IMR-90 (cell line): Measurements from ENCODE around the gene DDX6. TPM values are rescaled to one million over a fixed set of nuclear protein-coding genes. Genes with fewer than 3 reads are reported as not detected.

Source experiments
- ATAC-seq: fragments of 200-7000 bp; cut with Tn5 transposase; 2 replicates; pipeline ENCODE4 v1.9.1; 2020; ENCODE audit warnings: low read depth, mild to moderate bottlenecking, moderate library complexity
- BruUV-seq: library from RNA; stranded (reverse); fragments of 400-500 nt; replicated peaks from 2 replicates; lab custom pipeline; 2021; lab: Mats Ljungman, UMichigan
- CTCF ChIA-PET: fragments of 300-600 bp; formaldehyde crosslinking; extraction: SDS; loops from one replicate; lab custom pipeline; 2021; ENCODE audit warnings: antibody characterized with exemption; lab: Yijun Ruan, JAX
- POLR2A ChIA-PET: fragments of 300-600 bp; sonication (Branson Sonifier 250); formaldehyde crosslinking; loops from one replicate; lab custom pipeline; 2022; ENCODE audit warnings: antibody characterized with exemption; ENCODE audit not compliant: unreplicated experiment; lab: Charles Lee
- DNase-seq: peaks from one replicate; pipeline ENCODE4 v3.0.0; 2013
- H2AFZ ChIP-seq: replicated peaks from 2 replicates; pipeline ENCODE3; 2013; ENCODE audit warnings: low read length, mild to moderate bottlenecking; ENCODE audit not compliant: poor library complexity
- H2AK5ac ChIP-seq: 2 replicates; pipeline ENCODE4 v1.6.1; 2013; ENCODE audit warnings: low read depth, low read length, inconsistent platforms
- H2AK9ac ChIP-seq: replicated peaks from 2 replicates; pipeline ENCODE3; 2013; ENCODE audit warnings: mild to moderate bottlenecking, low read depth, low read length, moderate library complexity; ENCODE audit not compliant: poor library complexity
- H2BK120ac ChIP-seq: 2 replicates; pipeline ENCODE4 v1.6.1; 2013; ENCODE audit warnings: low read depth, low read length, inconsistent platforms
- H2BK15ac ChIP-seq: 3 replicates; pipeline ENCODE4 v1.6.1; 2013; ENCODE audit warnings: low read depth, low read length, inconsistent platforms
- H2BK20ac ChIP-seq: 2 replicates; pipeline ENCODE4 v1.6.1; 2013; ENCODE audit warnings: low read depth, mild to moderate bottlenecking, inconsistent platforms, low read length, moderate library complexity
- H2BK5ac ChIP-seq: 2 replicates; pipeline ENCODE4 v1.6.1; 2013; ENCODE audit warnings: mild to moderate bottlenecking, low read depth, low read length, inconsistent platforms; ENCODE audit not compliant: poor library complexity, severe bottlenecking
- H3K14ac ChIP-seq: replicated peaks from 2 replicates; pipeline ENCODE4 v1.6.1; 2013; ENCODE audit warnings: low read depth, low read length, inconsistent platforms
- H3K18ac ChIP-seq: 2 replicates; pipeline ENCODE4 v1.6.1; 2013; ENCODE audit warnings: low read depth, low read length, control low read depth
- H3K23ac ChIP-seq: 2 replicates; pipeline ENCODE4 v1.6.1; 2013; ENCODE audit warnings: low read depth, low read length, inconsistent platforms
- H3K27ac ChIP-seq: 2 replicates; pipeline ENCODE4 v1.5.1; 2013; ENCODE audit warnings: mild to moderate bottlenecking, control low read depth, low read length; ENCODE audit not compliant: insufficient read depth
- H3K27me3 ChIP-seq: 2 replicates; pipeline ENCODE4 v1.6.1; 2013; ENCODE audit warnings: low read length; ENCODE audit not compliant: control insufficient read depth, insufficient read depth
- H3K36me3 ChIP-seq: 2 replicates; pipeline ENCODE4 v1.6.1; 2013; ENCODE audit warnings: low read length, mixed read lengths; ENCODE audit not compliant: control insufficient read depth, insufficient read depth
- H3K4ac ChIP-seq: 2 replicates; pipeline ENCODE4 v1.6.1; 2013; ENCODE audit warnings: low read depth, low read length, inconsistent platforms
- H3K4me1 ChIP-seq: 2 replicates; pipeline ENCODE4 v1.6.1; 2013; ENCODE audit warnings: low read length, mixed read lengths; ENCODE audit not compliant: control insufficient read depth, insufficient read depth
- H3K4me2 ChIP-seq: 2 replicates; pipeline ENCODE4 v1.6.1; 2013; ENCODE audit warnings: low read depth, mild to moderate bottlenecking, control low read depth, low read length, moderate library complexity
- H3K4me3 ChIP-seq: 2 replicates; pipeline ENCODE4 v1.5.1; 2013; ENCODE audit warnings: low read depth, mild to moderate bottlenecking, control low read depth, low read length, moderate library complexity; ENCODE audit not compliant: insufficient read depth
- H3K56ac ChIP-seq: 2 replicates; pipeline ENCODE4 v1.6.1; 2013; ENCODE audit warnings: low read length, inconsistent platforms; ENCODE audit not compliant: insufficient read depth; ENCODE audit errors: extremely low read depth
- H3K79me1 ChIP-seq, 2 experiments: 2 replicates each; pipeline ENCODE4 v1.6.1; 2013; ENCODE audit warnings: low read length in 2 of 2, inconsistent platforms in 1 of 2, low read depth in 1 of 2
- H3K9ac ChIP-seq: 2 replicates; pipeline ENCODE4 v1.6.1; 2013; ENCODE audit warnings: low read depth, low read length, control low read depth
- H3K9me1 ChIP-seq: 2 replicates; pipeline ENCODE4 v1.6.1; 2013; ENCODE audit warnings: low read length, inconsistent platforms; ENCODE audit not compliant: insufficient read depth
- H3K9me3 ChIP-seq: 2 replicates; pipeline ENCODE4 v1.6.1; 2013; ENCODE audit warnings: low read length; ENCODE audit not compliant: control insufficient read depth, insufficient read depth
- H4K20me1 ChIP-seq: 2 replicates; pipeline ENCODE4 v1.6.1; 2013; ENCODE audit warnings: low read length, inconsistent platforms; ENCODE audit not compliant: insufficient read depth
- H4K5ac ChIP-seq: 2 replicates; pipeline ENCODE4 v1.6.1; 2013; ENCODE audit warnings: mild to moderate bottlenecking, low read depth, low read length, control low read depth
- H4K8ac ChIP-seq, 2 experiments: 2 replicates each; pipeline ENCODE4 v1.6.1; 2013; ENCODE audit warnings: low read depth in 2 of 2, low read length in 2 of 2, control low read depth in 1 of 2, inconsistent platforms in 1 of 2
- H4K91ac ChIP-seq: 2 replicates; pipeline ENCODE4 v1.6.1; 2013; ENCODE audit warnings: low read depth, low read length, inconsistent platforms; ENCODE audit not compliant: insufficient read depth
- CEBPB ChIP-seq: IDR thresholded peaks from 2 replicates; pipeline ENCODE4 v1.6.1; 2012; ENCODE audit warnings: low read depth, low read length, improper control_type of control experiment
- MAFK ChIP-seq: IDR thresholded peaks from 2 replicates; pipeline ENCODE4 v1.6.1; 2012; ENCODE audit warnings: low read depth, low read length, improper control_type of control experiment
- MAZ ChIP-seq: IDR thresholded peaks from 2 replicates; pipeline ENCODE4 v1.6.1; 2012; ENCODE audit warnings: low read depth, mild to moderate bottlenecking, low read length, improper control_type of control experiment, moderate library complexity, borderline replicate concordance
- MXI1 ChIP-seq: IDR thresholded peaks from 2 replicates; pipeline ENCODE4 v1.6.1; 2012; ENCODE audit warnings: low read depth, mild to moderate bottlenecking, low read length, moderate library complexity, borderline replicate concordance
- POLR2A ChIP-seq: IDR thresholded peaks from 2 replicates; pipeline ENCODE4 v1.6.1; 2012; ENCODE audit warnings: mild to moderate bottlenecking, low read depth, low read length
- SMC3 ChIP-seq: fragments of 150-350 bp; IDR thresholded peaks from 2 replicates; pipeline ENCODE4 v1.6.1; 2016; ENCODE audit warnings: low read depth, mild to moderate bottlenecking, antibody characterized with exemption, low read length, moderate library complexity
- WGBS, 2 experiments: methylation state at CpG; one replicate each; pipeline versions ENCODE4 v1.1.5 to v1.1.7; 2013; ENCODE audit warnings: missing lambda C conversion rate in 2 of 2; ENCODE audit not compliant: insufficient read length in 1 of 2; ENCODE audit errors: extremely low coverage in 2 of 2; 5-methylcytosine and 5-hydroxymethylcytosine counted together
- dilution Hi-C: fragments of 300-500 bp; cut with HindIII; formaldehyde crosslinking; loops from one replicate; pipeline ENCODE4 v1.14.3; 2018; ENCODE audit warnings: low sequenced_read_pairs; ENCODE audit not compliant: unreplicated experiment
- in situ Hi-C: fragments of 300-500 bp; cut with MboI; formaldehyde crosslinking; loops from 3 replicates; pipeline ENCODE4 v1.14.3; 2019; ENCODE audit warnings: low sequenced_read_pairs, inconsistent platforms, mixed read lengths
- intact Hi-C: fragments of 100-400 bp; cut with micrococcal nuclease; formaldehyde crosslinking; loops from 2 replicates; pipeline ENCODE4 v1.10.0; 2022
- polyA plus RNA-seq, 3 experiments: library from polyadenylated mRNA; depleted of rRNA; stranded (reverse); fragments of >200 nt; gene quantifications; 2 replicates each; pipeline ENCODE4 v1.2.3, GENCODE V29; 2012; ENCODE audit warnings: low replicate concordance in 1 of 3
- total RNA-seq: library from RNA; depleted of rRNA; stranded (reverse); fragments of >200 nt; gene quantifications from 2 replicates; pipeline ENCODE4 v1.2.3, GENCODE V29; 2012
- TF ChIP-seq, protein P1 (sequence below): conservative IDR thresholded peaks from 2 replicates; pipeline ENCODE4 v1.5.1; 2012; ENCODE audit warnings: mild to moderate bottlenecking, low read depth, low read length, improper control_type of control experiment
- TF ChIP-seq, protein P2 (sequence below): fragments of 150-350 bp; IDR thresholded peaks from 2 replicates; pipeline ENCODE4 v1.6.1; 2017; ENCODE audit warnings: mild to moderate bottlenecking, antibody characterized with exemption, low read length, low read depth
- TF ChIP-seq, protein P3 (sequence below): fragments of 150-350 bp; IDR thresholded peaks from 2 replicates; pipeline ENCODE4 v1.6.1; 2016; ENCODE audit warnings: low read depth, mild to moderate bottlenecking, low read length, moderate library complexity, borderline replicate concordance

Gene DDX6
- total and polyA plus RNA-seq, 2 of the 4 experiments (the other 2 are of a cell fraction), result 19.2 to 197 TPM

DNA sequence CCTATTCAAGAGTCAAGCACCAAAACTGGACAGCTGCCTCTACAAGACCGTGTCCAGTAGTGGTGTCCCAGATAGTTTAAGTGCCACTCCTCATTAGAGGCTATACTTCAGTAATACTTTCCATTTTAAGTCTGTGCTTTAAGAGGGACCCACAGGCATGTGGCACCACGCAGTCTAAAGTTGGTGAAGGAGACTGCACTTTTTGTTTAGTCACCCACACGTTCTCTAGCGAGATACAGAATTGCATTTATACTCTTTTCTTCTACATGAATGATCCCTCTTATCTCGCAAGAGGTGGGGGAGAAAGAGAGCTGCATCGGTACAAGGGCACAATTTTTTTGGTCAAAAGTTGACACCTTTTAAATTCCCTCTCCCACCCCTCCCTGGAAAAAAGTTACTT is 41.5 kb downstream of the DDX6 start:
- Histone ChIP-seq H3K27me3 (no peaks in the 10 kb centered on the region), H4K8ac (no peak overlapping the region), H2AFZ (no peak overlapping the region), H2BK5ac (no peak overlapping the region), H3K27ac (no peak overlapping the region), H2AK5ac (no peak overlapping the region), H3K9me3 (no peaks in the 10 kb centered on the region), H3K56ac (no peak overlapping the region), H3K4ac (no peak overlapping the region), H2BK15ac (no peak overlapping the region), H3K9ac (no peak overlapping the region), H3K18ac (no peak overlapping the region), H3K4me3 (no peak overlapping the region), H2BK120ac (no peak overlapping the region), H4K91ac (no peak overlapping the region), H3K4me2 (no peak overlapping the region), H3K23ac (no peak overlapping the region), H4K20me1 (peaks cover 4% of the 10 kb centered on the region; the same call in 1 of the 2 replicates), H3K79me1 (peaks cover 10% of the 10 kb centered on the region in 2 experiments; a peak in 1 of 4 replicates), H2BK20ac (no peak overlapping the region), H2AK9ac (no peak overlapping the region), H3K14ac (no peak overlapping the region), H3K9me1 (peaks cover 3% of the 10 kb centered on the region; the same call in 1 of the 2 replicates), H3K36me3 (peaks cover 35% of the 10 kb centered on the region), H3K4me1 (no peaks in the 10 kb centered on the region), H4K5ac (no peak overlapping the region)
- in situ Hi-C loops, result no loop called here
- no peak for DNase-seq
- dilution Hi-C loops, result no loop called here
- CTCF ChIA-PET, result no interaction called here
- POLR2A ChIA-PET, result no interaction called here
- intact Hi-C loops, result loop anchor here (2.0 kb wide), 1 partner anchor 59 kb away; no protein-coding TSS in a partner anchor
- BruUV-seq, result no TSS peak
- no peak for ATAC-seq
- TF ChIP-seq CEBPB (no peak), MAFK (no peak), MXI1 (no peak), SMC3 (no peak), MAZ (no peak), POLR2A (no peak)
- TF ChIP-seq, protein P1, sequence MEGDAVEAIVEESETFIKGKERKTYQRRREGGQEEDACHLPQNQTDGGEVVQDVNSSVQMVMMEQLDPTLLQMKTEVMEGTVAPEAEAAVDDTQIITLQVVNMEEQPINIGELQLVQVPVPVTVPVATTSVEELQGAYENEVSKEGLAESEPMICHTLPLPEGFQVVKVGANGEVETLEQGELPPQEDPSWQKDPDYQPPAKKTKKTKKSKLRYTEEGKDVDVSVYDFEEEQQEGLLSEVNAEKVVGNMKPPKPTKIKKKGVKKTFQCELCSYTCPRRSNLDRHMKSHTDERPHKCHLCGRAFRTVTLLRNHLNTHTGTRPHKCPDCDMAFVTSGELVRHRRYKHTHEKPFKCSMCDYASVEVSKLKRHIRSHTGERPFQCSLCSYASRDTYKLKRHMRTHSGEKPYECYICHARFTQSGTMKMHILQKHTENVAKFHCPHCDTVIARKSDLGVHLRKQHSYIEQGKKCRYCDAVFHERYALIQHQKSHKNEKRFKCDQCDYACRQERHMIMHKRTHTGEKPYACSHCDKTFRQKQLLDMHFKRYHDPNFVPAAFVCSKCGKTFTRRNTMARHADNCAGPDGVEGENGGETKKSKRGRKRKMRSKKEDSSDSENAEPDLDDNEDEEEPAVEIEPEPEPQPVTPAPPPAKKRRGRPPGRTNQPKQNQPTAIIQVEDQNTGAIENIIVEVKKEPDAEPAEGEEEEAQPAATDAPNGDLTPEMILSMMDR, result no peak
- TF ChIP-seq, protein P2, sequence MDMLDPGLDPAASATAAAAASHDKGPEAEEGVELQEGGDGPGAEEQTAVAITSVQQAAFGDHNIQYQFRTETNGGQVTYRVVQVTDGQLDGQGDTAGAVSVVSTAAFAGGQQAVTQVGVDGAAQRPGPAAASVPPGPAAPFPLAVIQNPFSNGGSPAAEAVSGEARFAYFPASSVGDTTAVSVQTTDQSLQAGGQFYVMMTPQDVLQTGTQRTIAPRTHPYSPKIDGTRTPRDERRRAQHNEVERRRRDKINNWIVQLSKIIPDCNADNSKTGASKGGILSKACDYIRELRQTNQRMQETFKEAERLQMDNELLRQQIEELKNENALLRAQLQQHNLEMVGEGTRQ, result no peak
- TF ChIP-seq, protein P3, sequence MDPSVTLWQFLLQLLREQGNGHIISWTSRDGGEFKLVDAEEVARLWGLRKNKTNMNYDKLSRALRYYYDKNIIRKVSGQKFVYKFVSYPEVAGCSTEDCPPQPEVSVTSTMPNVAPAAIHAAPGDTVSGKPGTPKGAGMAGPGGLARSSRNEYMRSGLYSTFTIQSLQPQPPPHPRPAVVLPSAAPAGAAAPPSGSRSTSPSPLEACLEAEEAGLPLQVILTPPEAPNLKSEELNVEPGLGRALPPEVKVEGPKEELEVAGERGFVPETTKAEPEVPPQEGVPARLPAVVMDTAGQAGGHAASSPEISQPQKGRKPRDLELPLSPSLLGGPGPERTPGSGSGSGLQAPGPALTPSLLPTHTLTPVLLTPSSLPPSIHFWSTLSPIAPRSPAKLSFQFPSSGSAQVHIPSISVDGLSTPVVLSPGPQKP, result no peak
- no CpG with 5 or more reads among the region's 6 CpGs for WGBS, 2 experiments
